Activated gamma-delta T cell treated with anti-CD3 and anti-CD28 coated beads, Interleukin-2, amount 50 U/mL, for 16 hours (primary cell): ENCODE results near the gene MIB2.

Experiments used
- DNase-seq: peaks from one replicate; pipeline ENCODE4 v3.0.0-alpha.2; 2020; ENCODE audit warnings: low read depth

MIB2 gene

GRCh38 chr1:1614204-1614953 is 921 bp upstream of the MIB2 start:
- DNase-seq: no peak

- DNase-seq: no peak
These were observed 395 bp upstream of the MIB2 start for GRCh38 chr1:1614954-1615255.

GRCh38 chr1:1616045-1616790 is 918 bp downstream of the MIB2 start:
- no peak for DNase-seq

GRCh38 chr1:1616838-1617237 is 1.5 kb downstream of the MIB2 start:
- no peak for DNase-seq

GRCh38 chr1:1617516-1617915 is 2.2 kb downstream of the MIB2 start:
- DNase-seq: no peak

DNA sequence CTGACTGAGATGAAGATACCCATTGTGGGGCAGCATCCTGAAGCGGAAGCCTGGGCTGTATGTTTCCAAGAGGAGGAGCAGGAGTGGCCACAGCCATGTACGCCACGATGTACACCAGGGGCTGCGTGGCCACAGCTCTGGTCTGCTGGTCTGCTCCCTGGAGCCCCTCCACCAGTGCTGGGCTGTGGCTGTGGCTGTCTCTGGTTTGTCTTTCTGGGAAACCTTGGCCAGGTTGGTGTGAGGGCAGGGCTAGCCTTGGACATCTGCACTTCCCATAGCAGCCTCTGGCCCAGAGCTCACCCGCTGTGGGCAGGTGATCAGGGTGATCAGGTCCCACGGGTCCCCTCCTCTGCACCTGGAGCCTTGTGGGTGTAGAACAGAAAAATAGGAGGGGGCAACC is 2.6 kb downstream of the MIB2 start:
- DNase-seq: no peak

DNA sequence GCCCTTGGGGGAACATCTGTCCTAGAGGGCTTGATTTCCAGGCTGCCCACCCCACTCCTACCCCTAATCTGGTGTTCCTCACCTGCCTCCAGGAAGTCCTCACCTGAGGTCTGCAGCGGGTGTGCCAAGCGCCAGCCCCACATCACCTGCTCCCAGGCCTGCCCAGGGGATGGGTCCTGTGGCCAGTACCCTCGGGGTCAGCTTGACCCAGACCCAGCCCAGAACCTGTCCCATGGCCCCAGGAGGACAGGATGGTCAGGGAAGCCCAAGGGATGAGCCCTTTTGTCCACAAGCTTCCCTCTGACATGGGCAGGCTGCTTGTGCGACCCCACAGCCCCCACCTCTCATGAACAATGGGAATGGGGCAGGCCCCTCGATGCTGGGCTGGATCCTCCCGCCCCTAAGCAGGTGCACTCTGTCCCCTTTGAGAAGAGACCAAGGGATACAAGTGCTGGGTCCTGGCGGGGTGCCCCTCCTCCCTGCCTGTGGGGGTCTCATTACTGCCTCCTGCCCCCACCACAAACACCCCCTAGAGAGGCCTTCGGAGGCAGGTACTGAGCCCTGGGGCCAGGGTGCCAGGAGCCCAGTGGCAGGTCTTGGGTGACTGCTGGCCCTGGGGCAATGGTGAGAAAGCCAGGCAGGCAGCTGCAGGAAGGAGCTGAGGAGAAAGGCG is 3.2 kb downstream of the MIB2 start:
- no peak for DNase-seq

GRCh38 chr1:1619917-1620361 is 4.6 kb downstream of the MIB2 start:
- no peak for DNase-seq

DNA sequence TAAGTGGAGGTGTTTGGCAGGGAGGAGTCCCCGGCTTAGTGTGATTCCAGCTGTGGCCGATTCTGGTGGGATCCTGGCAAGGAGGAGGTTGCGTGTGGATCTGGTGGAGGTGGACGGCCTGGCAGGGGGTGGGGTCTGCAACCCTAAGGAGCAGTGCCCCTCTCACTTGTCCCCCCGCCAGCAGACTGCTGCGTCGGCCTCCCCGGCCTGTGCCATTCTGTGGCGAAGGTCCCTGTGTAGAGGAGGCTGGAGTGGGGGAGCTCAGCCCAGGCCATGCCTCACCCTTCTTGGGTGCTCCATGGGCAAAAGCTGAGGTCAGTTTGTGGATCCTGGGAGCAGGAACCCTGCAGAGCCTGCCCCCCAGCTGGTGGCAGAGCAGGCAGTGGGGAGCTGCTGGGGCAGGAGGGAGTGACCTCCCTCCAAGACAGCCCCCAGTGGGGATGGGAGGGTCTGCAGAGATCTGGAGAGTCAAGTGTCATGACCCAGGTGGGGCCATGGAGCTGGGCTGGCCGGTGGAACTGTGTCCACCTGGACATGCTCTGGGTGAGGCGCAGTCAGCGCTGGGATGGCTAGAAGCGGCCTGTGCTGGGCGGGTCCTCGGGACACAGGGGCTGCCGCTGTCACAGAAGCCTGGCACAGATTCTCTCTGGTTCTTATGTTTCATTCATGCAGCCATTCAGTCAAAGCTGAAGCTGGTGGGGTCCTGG is 5.3 kb downstream of the MIB2 start:
- no peak for DNase-seq

DNA sequence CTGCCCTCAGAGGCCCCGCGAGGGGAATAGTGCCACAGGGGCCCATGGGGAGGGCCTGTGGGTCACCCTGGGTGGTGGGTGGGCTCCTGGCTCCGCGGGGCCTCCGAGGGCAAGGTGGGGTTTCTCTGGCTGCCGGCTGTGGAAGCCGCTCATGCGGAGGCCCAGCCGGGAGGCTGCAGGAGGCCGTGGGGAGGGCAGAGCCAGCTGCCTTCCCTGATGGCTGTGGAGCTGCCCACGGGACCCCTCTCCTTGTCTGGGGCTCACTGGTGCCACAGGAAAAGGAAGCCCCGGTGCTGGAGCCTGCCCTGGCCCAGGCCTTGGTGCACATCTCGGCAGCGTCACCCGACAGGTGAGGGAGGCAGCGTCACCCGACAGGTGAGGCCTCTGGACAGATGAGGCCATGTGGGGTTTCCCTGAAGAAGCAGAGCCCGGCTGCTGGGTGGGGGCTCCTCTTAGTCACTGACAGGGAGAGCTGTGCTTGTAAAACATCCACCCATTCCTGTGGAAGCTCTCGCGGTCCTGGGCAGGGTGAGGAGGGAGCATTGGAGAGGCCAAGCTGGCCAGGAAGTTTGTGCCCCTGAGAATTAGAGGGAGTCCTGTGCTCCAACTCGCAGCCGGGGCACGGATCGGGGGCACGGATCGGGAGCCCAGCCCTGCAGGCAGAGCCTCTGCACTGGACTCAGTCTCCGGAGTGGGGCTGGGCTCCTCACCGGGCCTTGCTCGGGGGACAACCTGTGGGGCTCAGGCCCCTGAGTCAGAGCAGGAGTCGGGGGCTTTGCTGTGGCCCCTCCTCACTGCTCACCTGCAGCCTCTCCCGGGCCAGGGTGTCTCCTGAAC is 6.1 kb downstream of the MIB2 start:
- no peak for DNase-seq

GRCh38 chr1:1622010-1622787 is 6.9 kb downstream of the MIB2 start:
- no peak for DNase-seq

- DNase-seq: no peak
These were observed 7.4 kb downstream of the MIB2 start for GRCh38 chr1:1622788-1623094.

DNA sequence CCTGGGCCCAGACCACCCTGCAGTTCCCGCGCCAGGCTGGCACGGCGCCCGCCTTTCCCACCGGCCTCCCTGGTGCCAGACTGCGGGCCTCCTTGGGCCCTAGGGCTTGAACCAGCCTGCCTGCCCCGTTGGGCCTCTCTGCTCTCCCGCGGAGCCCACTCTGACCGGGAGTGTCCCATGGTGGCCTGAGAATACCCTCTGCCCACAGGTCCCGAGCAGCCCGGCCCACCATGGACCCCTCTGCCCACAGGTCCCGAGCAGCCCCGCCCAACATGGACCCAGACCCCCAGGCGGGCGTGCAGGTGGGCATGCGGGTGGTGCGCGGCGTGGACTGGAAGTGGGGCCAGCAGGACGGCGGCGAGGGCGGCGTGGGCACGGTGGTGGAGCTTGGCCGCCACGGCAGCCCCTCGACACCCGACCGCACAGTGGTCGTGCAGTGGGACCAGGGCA is 7.9 kb downstream of the MIB2 start:
- DNase-seq: no peak

DNA sequence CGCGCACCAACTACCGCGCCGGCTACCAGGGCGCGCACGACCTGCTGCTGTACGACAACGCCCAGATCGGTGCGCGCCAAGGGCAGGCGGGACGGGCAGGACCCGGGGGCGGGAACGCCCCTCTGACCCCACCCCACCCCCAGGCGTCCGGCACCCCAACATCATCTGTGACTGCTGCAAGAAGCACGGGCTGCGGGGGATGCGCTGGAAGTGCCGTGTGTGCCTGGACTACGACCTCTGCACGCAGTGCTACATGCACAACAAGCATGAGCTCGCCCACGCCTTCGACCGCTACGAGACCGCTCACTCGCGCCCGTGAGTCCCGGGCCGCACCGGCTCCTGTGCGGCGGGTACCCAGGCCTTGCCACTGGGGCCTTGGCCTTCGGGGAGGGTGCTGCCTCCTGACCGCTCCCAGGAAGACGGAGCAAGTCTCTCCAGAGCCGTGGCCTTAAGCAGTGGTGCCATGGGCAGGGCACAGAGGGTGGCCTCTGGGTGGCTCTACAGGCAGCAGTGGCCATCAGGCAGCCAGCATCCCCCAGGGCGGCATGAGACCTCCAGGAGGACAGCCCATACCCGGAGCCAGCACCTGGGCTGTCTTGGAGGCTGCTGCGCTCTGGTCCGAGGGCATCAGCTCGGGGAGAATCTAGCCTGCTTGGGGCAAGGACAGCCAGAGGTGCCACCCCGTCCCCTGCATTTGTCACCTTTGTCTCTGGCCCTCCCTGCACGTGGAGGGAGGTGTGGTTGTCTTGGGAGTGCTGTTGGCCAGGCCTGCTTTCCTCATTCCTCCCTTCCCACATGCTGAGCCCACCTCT is 8.5 kb downstream of the MIB2 start:
- no peak for DNase-seq

GRCh38 chr1:1624443-1625403 is 9.4 kb downstream of the MIB2 start:
- DNase-seq: no peak

- DNase-seq: no peak
These were observed 10.1 kb downstream of the MIB2 start for GRCh38 chr1:1625404-1625775.

- no peak for DNase-seq
These were observed 10.5 kb downstream of the MIB2 start for GRCh38 chr1:1625824-1626206.

DNA sequence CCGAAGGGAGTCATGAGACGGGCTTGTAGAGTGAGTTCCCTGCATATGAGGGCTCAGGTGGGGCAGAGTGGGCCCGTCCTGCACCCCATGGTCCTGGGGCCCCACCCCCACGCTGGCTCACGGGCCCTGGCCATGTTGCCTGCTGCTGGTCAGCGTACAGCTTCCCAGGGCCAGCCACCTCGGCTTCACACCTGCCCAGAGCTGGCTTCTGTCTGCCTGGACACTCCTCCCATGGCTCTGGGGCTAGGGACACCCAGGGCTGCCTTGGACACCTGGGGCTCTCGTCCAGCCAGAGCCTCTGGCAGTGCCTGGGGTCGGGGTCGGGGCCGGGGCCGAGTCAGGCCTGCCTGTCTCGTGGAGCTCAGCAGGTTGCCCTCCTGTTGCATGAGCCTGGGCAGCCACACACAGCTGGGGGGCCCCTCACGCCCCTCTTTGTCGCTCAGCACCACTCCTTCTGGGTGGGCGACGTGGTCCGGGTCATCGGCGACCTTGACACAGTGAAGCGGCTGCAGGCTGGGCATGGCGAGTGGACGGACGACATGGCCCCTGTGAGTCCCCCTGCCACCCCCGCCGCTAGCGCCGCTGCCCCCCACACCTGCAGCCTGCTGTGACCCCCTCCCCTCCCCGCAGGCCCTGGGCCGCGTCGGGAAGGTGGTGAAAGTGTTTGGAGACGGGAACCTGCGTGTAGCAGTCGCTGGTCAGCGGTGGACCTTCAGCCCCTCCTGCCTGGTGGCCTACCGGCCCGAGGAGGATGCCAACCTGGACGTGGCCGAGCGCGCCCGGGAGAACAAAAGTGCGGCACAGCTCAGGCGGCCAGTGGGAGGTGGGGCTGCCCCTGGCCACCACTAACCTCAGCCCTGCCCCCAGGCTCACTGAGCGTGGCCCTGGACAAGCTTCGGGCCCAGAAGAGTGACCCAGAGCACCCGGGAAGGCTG is 11.2 kb downstream of the MIB2 start:
- no peak for DNase-seq
